ENCODE results near the gene PNKD.

DNA sequence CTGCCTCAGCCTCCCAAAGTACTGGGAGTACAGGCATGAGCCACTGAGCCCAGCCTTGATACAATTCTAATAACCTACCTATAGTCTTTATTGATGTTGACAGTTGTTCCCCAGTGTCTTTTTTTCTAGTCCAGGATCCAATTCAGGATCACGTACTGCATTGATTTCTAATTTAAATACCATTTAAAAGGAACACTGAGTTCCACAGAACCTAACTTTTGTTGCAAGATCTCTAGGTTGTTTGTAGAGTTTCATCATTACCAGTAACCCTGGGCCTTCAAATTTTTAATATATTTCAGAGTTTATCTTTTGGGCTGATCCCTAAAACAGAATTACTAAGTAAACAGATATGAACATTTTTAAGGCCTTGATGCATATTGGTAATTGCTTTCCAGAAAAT, 43.0 kb downstream of the PNKD start:
- TF ChIP-seq, protein P1, sequence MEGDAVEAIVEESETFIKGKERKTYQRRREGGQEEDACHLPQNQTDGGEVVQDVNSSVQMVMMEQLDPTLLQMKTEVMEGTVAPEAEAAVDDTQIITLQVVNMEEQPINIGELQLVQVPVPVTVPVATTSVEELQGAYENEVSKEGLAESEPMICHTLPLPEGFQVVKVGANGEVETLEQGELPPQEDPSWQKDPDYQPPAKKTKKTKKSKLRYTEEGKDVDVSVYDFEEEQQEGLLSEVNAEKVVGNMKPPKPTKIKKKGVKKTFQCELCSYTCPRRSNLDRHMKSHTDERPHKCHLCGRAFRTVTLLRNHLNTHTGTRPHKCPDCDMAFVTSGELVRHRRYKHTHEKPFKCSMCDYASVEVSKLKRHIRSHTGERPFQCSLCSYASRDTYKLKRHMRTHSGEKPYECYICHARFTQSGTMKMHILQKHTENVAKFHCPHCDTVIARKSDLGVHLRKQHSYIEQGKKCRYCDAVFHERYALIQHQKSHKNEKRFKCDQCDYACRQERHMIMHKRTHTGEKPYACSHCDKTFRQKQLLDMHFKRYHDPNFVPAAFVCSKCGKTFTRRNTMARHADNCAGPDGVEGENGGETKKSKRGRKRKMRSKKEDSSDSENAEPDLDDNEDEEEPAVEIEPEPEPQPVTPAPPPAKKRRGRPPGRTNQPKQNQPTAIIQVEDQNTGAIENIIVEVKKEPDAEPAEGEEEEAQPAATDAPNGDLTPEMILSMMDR (IDR thresholded peaks at IDR 0.05): no peak
- no peak for TF ChIP-seq POLR2A (IDR thresholded peaks at IDR 0.05)
